Gastrocnemius medialis (tissue), 4 donors: ENCODE measurements around the gene PRSS21. TPM values are rescaled to one million over a fixed set of nuclear protein-coding genes. Genes with fewer than 3 reads are reported as not detected.

Experiments used
- ATAC-seq, 2 donors: fragments of 150-250 bp; one replicate each; pipeline ENCODE4 v1.9.1; 2016
- DNase-seq, 2 donors: peaks; one replicate each; pipeline ENCODE4 v3.0.0-alpha.2; 2019
- H3K27ac ChIP-seq, 4 donors: fragments of 200-600 bp; sonication (generic); 1 replicate in 1 of 4; 2 replicates in 3 of 4; pipeline ENCODE4 v1.5.1; 2016 to 2018; ENCODE audit warnings: mild to moderate bottlenecking in 2 of 4, moderate library complexity in 1 of 4
- H3K27me3 ChIP-seq, 3 donors: fragments of 200-600 bp; sonication (generic) in 2 of 3; 1 replicate in 1 of 3; 2 replicates in 2 of 3; pipeline versions ENCODE4 v1.5.1 to v1.6.0; 2016 to 2019; ENCODE audit warnings: mild to moderate bottlenecking in 1 of 3, moderate library complexity in 1 of 3
- H3K36me3 ChIP-seq, 2 donors: fragments of 200-600 bp; sonication (generic) in 1 of 2; one replicate each; pipeline ENCODE4 v1.5.1; 2017 to 2018
- H3K4me1 ChIP-seq, 2 donors: fragments of 200-600 bp; sonication (generic) in 1 of 2; one replicate each; pipeline ENCODE4 v1.5.1; 2016 to 2017; ENCODE audit warnings: mild to moderate bottlenecking in 2 of 2
- H3K4me3 ChIP-seq, 4 donors: fragments of 200-600 bp; sonication (generic) in 3 of 4; 1 replicate in 1 of 4; 2 replicates in 3 of 4; pipeline ENCODE4 v1.5.1; 2016 to 2019; ENCODE audit warnings: mild to moderate bottlenecking in 2 of 4
- H3K9me3 ChIP-seq, 3 donors: fragments of 200-600 bp; sonication (generic) in 2 of 3; 1 replicate in 1 of 3; 2 replicates in 2 of 3; pipeline ENCODE4 v1.5.1; 2016 to 2019
- CTCF ChIP-seq, 5 experiments: fragments of 450-650 bp in 3 of 5; fragments of 200-600 bp in 2 of 5; sonication (generic) in 2 of 5; IDR thresholded peaks in 4 of 5; conservative IDR thresholded peaks in 1 of 5; 1 replicate in 4 of 5; 2 replicates in 1 of 5; pipeline ENCODE4 v1.5.1; 2016 to 2019; ENCODE audit warnings: antibody characterized with exemption in 5 of 5, mild to moderate bottlenecking in 3 of 5, moderate library complexity in 3 of 5
- POLR2A ChIP-seq, 2 donors: fragments of 450-650 bp; IDR thresholded peaks; one replicate each; pipeline ENCODE4 v1.6.1; 2017; ENCODE audit warnings: antibody characterized with exemption in 2 of 2, mild to moderate bottlenecking in 2 of 2, moderate library complexity in 2 of 2
- in situ Hi-C, 4 donors: fragments of 200-750 bp; cut with MboI; loops; one replicate each; pipeline versions ENCODE4 v1.15.0 to v1.8.0; 2017; ENCODE audit warnings: low sequenced_read_pairs in 4 of 4
- intact Hi-C: fragments of 100-400 bp; cut with DNase I; formaldehyde crosslinking; loops from one replicate; pipeline ENCODE4 v1.15.1; 2023; ENCODE audit warnings: low total_unique reads
- total RNA-seq, 4 donors: library from RNA; depleted of rRNA; stranded (reverse); fragments of >200 nt; gene quantifications; one replicate each; pipeline versions ENCODE4 v1.1.0 to v1.2.3, GENCODE V29; 2016

Gene PRSS21
- total RNA-seq, 4 donors from 2014 or later, result not detected

GRCh38 chr16:2838928-2839327 lies 21.9 kb downstream of the PRSS21 start:
- intact Hi-C loops, result no loop called here
- Histone ChIP-seq H3K9me3 (no peaks in the 10 kb centered on the region), H3K4me3 (no peak overlapping the region), H3K36me3 (no peaks in the 10 kb centered on the region), H3K27ac (no peak overlapping the region), H3K4me1 (no peaks in the 10 kb centered on the region), H3K27me3 (peaks cover 0 to 34% (median 0%) of the 10 kb centered on the region in 3 donors)
- peak in 1 of 2 donors; percentile 68 for ATAC-seq
- no peak for DNase-seq
- in situ Hi-C loops, result no loop called here
- TF ChIP-seq CTCF (IDR thresholded peaks at IDR 0.05 in 4 of 5, conservative IDR thresholded peaks at IDR 0.05 in 1 of 5) (peak in 4 of 5 experiments; percentile 48 to 71 (median 63)), POLR2A (IDR thresholded peaks at IDR 0.05) (no peak)

GRCh38 chr16:2839650-2840450 lies 22.8 kb downstream of the PRSS21 start:
- H3K4me1 ChIP-seq, result no peaks in the 10 kb centered on the region
- H3K36me3 ChIP-seq, result no peaks in the 10 kb centered on the region
- no peaks in the 10 kb centered on the region for H3K9me3 ChIP-seq
- in situ Hi-C loops, result no loop called here
- DNase-seq (no peak), ATAC-seq (no peak)
- no peak overlapping the region for H3K27ac ChIP-seq
- H3K4me3 ChIP-seq, result no peak overlapping the region
- intact Hi-C loops, result no loop called here
- H3K27me3 ChIP-seq, result peaks cover 0 to 34% (median 0%) of the 10 kb centered on the region in 3 donors
- no peak for TF ChIP-seq CTCF (IDR thresholded peaks at IDR 0.05 in 4 of 5, conservative IDR thresholded peaks at IDR 0.05 in 1 of 5)

- no peaks in the 10 kb centered on the region for H3K9me3 ChIP-seq
- H3K4me1 ChIP-seq, result no peaks in the 10 kb centered on the region
- ATAC-seq (no peak), DNase-seq (no peak)
- peaks cover 0 to 34% (median 0%) of the 10 kb centered on the region in 3 donors for H3K27me3 ChIP-seq
- no peak overlapping the region for H3K4me3 ChIP-seq
- in situ Hi-C loops, result no loop called here
- intact Hi-C loops, result no loop called here
- no peaks in the 10 kb centered on the region for H3K36me3 ChIP-seq
- no peak for TF ChIP-seq CTCF (IDR thresholded peaks at IDR 0.05 in 4 of 5, conservative IDR thresholded peaks at IDR 0.05 in 1 of 5)
- TF ChIP-seq POLR2A (IDR thresholded peaks at IDR 0.05), result no peak
- no peak overlapping the region for H3K27ac ChIP-seq
These were observed 23.9 kb downstream of the PRSS21 start for GRCh38 chr16:2840914-2841313.

- Histone ChIP-seq H3K4me1 (no peaks in the 10 kb centered on the region), H3K27ac (no peak overlapping the region), H3K9me3 (no peaks in the 10 kb centered on the region), H3K4me3 (peak overlapping the region in 3 of 4 donors; percentile 25 to 37 (median 35)), H3K27me3 (peaks cover 0 to 31% (median 0%) of the 10 kb centered on the region in 3 donors), H3K36me3 (no peaks in the 10 kb centered on the region)
- no peak for ATAC-seq
- intact Hi-C loops (no loop called here), in situ Hi-C loops (no loop called here)
- no peak for DNase-seq
- TF ChIP-seq CTCF (IDR thresholded peaks at IDR 0.05 in 4 of 5, conservative IDR thresholded peaks at IDR 0.05 in 1 of 5) (no peak), POLR2A (IDR thresholded peaks at IDR 0.05) (no peak)
These were observed 24.7 kb downstream of the PRSS21 start for GRCh38 chr16:2841606-2842339.
